Ovary (tissue), 9 donors: Measurements from ENCODE around the gene RBM15. TPM values are rescaled to one million over a fixed set of nuclear protein-coding genes. Genes with fewer than 3 reads are reported as not detected.

Source experiments
- DNase-seq, 5 donors: peaks; one replicate each; pipeline ENCODE4 v3.0.0-alpha.2; 2019 to 2020
- H3K27ac ChIP-seq, 2 donors: fragments of 200-600 bp; one replicate each; pipeline versions ENCODE4 v1.5.1 to v1.8.0; 2019 to 2022
- H3K27me3 ChIP-seq: fragments of 200-600 bp; one replicate; pipeline ENCODE4 v1.8.0; 2022
- H3K36me3 ChIP-seq: fragments of 200-600 bp; sonication (generic); one replicate; pipeline ENCODE4 v1.5.1; 2019
- H3K4me1 ChIP-seq: one replicate; pipeline ENCODE4 v1.8.1; 2013; ENCODE audit warnings: mild to moderate bottlenecking, moderate library complexity; ENCODE audit not compliant: insufficient read depth
- H3K4me3 ChIP-seq: fragments of 200-600 bp; sonication (generic); one replicate; pipeline ENCODE4 v1.5.1; 2017
- H3K9me3 ChIP-seq, 2 donors: fragments of 200-600 bp in 1 of 2; sonication (generic) in 1 of 2; one replicate each; pipeline versions ENCODE4 v1.5.1 to v1.8.1; 2013 to 2019; ENCODE audit warnings: mild to moderate bottlenecking in 1 of 2, moderate library complexity in 1 of 2
- CTCF ChIP-seq, 3 donors: fragments of 450-650 bp in 2 of 3; fragments of 200-600 bp in 1 of 3; IDR thresholded peaks; one replicate each; pipeline versions ENCODE4 v1.5.1 to v1.8.0; 2016 to 2022; ENCODE audit warnings: antibody characterized with exemption in 3 of 3, mild to moderate bottlenecking in 1 of 3
- EP300 ChIP-seq: sonication (generic); formaldehyde crosslinking; IDR thresholded peaks from one replicate; pipeline ENCODE4 v1.6.1; 2017; ENCODE audit warnings: antibody characterized with exemption
- POLR2A ChIP-seq: fragments of 450-650 bp; IDR thresholded peaks from one replicate; pipeline ENCODE4 v1.6.1; 2017; ENCODE audit warnings: antibody characterized with exemption, mild to moderate bottlenecking, moderate library complexity
- WGBS, 3 donors: extraction: QIAGEN DNeasy Blood & Tissue Kit in 1 of 3; methylation state at CpG; one replicate each; pipeline versions ENCODE4 v1.1.5 to v1.1.7; 2013 to 2017; 5-methylcytosine and 5-hydroxymethylcytosine counted together
- intact Hi-C, 4 donors: fragments of 100-400 bp; cut with DNase I; formaldehyde crosslinking; loops; one replicate each; pipeline versions ENCODE4 v1.11.0 to v1.15.1; 2022 to 2023
- polyA plus RNA-seq, 2 donors: library from polyadenylated mRNA; stranded (reverse); fragments of 200-250 nt in 1 of 2; fragments of 350-450 nt in 1 of 2; fragmentation: Illumina TruSeq in 1 of 2; extraction: RNeasy Lipid Tissue Mini Kit (QIAGEN cat#74804) in 1 of 2; gene quantifications; one replicate each; pipeline ENCODE4 v1.2.3, GENCODE V29; 2013 to 2014
- total RNA-seq, 7 donors: library from RNA; depleted of rRNA in 2 of 7; stranded (reverse); fragments of >200 nt in 2 of 7; fragmentation: NEBNext Ultra II Directional in 3 of 7; extraction: Animal tissue kit (Norgen Biotek cat#: 25700) in 3 of 7; gene quantifications; one replicate each; pipeline versions ENCODE4 v1.1.0 to v1.2.4, GENCODE V29; 2016 to 2023
- donor health status: DM: no; HTN: no; CAD: no; lungs with moderate emphysema.
- donor health status: DM: no; HTN: no; CAD: no.
- donor health status: Bipolar disorder and iron deficiency.
- donor health status: DM: yes; HTN: yes; CAD: no.
- donor health status: DM: no; HTN: no; CAD: no.
- donor health status: DM: yes; HTN: yes; CAD: no.

RBM15 gene
- total and polyA plus RNA-seq, 9 donors, result 3.4 to 28.7 (median 25.1) TPM

DNA sequence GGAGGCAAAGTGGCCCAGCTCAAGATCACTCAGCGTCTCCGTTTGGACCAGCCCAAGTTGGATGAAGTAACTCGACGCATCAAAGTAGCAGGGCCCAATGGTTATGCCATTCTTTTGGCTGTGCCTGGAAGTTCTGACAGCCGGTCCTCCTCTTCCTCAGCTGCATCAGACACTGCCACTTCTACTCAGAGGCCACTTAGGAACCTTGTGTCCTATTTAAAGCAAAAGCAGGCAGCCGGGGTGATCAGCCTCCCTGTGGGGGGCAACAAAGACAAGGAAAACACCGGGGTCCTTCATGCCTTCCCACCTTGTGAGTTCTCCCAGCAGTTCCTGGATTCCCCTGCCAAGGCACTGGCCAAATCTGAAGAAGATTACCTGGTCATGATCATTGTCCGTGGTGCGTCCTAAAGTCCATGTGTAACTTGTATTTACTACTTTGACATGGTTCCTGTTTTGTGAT is 2.7 kb downstream of the RBM15 start:
- Histone ChIP-seq H3K4me3 (no peak overlapping the region), H3K36me3 (no peaks in the 10 kb centered on the region), H3K4me1 (peaks cover 13% of the 10 kb centered on the region), H3K27me3 (no peaks in the 10 kb centered on the region), H3K9me3 (no peaks in the 10 kb centered on the region), H3K27ac (no peak overlapping the region)
- DNase-seq, result no peak
- TF ChIP-seq CTCF (IDR thresholded peaks at IDR 0.05) (no peak), POLR2A (no peak), EP300 (no peak)
- intact Hi-C loops, result loop anchor here in 1 of 4 donors (10.0 kb wide), 1 partner anchor 53 kb away; the partner anchor contains the start of gene SLC16A4
- WGBS, 3 donors, result 58 to 64% (median 60%) methylated on average over 9 of the region's 9 CpGs

- Histone ChIP-seq H3K27me3 (no peaks in the 10 kb centered on the region), H3K36me3 (no peaks in the 10 kb centered on the region), H3K4me1 (peaks cover 15% of the 10 kb centered on the region), H3K27ac (no peak overlapping the region), H3K9me3 (no peaks in the 10 kb centered on the region), H3K4me3 (no peak overlapping the region)
- DNase-seq, result no peak
- intact Hi-C loops, result loop anchor here in 1 of 4 donors (10.0 kb wide), 1 partner anchor 52 kb away; the partner anchor contains the start of gene SLC16A4
- TF ChIP-seq CTCF (IDR thresholded peaks at IDR 0.05) (no peak), POLR2A (no peak), EP300 (no peak)
- 45 to 68% (median 65%) methylated on average over 2 of the region's 2 CpGs for WGBS, 3 donors
These were observed 4.1 kb downstream of the RBM15 start for GRCh38 chr1:110343249-110343648.

- DNase-seq, result no peak
- H3K4me1 ChIP-seq, result peaks cover 15% of the 10 kb centered on the region
- H3K27me3 ChIP-seq, result no peaks in the 10 kb centered on the region
- no peaks in the 10 kb centered on the region for H3K9me3 ChIP-seq
- 81 to 85% (median 82%) methylated on average over 3 of the region's 3 CpGs for WGBS, 3 donors
- no peak overlapping the region for H3K27ac ChIP-seq
- intact Hi-C loops, result loop anchor here in 1 of 4 donors (10.0 kb wide), 1 partner anchor 51 kb away; the partner anchor contains the start of gene SLC16A4
- H3K36me3 ChIP-seq, result no peaks in the 10 kb centered on the region
- H3K4me3 ChIP-seq, result no peak overlapping the region
- TF ChIP-seq POLR2A, result no peak
These were observed 5.0 kb downstream of the RBM15 start for GRCh38 chr1:110344152-110344551.

- no peak for TF ChIP-seq POLR2A
- TF ChIP-seq CTCF (IDR thresholded peaks at IDR 0.05), result no peak
- TF ChIP-seq EP300, result no peak
- intact Hi-C loops, result loop anchor here in 1 of 4 donors (10.0 kb wide), 1 partner anchor 49 kb away; the partner anchor contains the start of gene SLC16A4
- H3K9me3 ChIP-seq, result no peaks in the 10 kb centered on the region
- H3K27ac ChIP-seq, result no peak overlapping the region
- no peaks in the 10 kb centered on the region for H3K27me3 ChIP-seq
- H3K4me3 ChIP-seq, result no peak overlapping the region
- peaks cover 17% of the 10 kb centered on the region for H3K4me1 ChIP-seq
- no peaks in the 10 kb centered on the region for H3K36me3 ChIP-seq
- WGBS, 3 donors, result 77 to 83% (median 79%) methylated on average over 3 of the region's 3 CpGs
- DNase-seq, result no peak
These were observed 6.3 kb downstream of the RBM15 start for GRCh38 chr1:110345480-110345879.

DNA sequence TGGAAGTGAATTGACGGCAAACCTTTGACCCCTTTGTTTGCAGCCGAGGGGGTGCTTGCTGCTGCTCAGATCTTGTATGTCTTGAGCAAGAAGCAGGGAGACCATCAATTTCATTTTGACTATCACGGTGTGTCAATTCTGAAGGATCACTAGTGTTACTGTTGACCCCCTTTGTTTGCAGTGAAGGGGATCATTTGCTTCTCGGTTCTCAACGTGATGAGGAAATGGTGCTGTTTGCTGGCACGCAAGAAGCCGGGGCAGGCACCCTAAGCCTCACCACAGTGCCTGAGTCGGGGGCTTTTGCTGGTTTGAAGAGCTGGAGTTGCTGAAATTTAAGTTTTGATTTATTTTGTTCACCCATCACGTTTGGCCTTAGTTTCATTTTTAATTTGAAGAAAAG is 7.5 kb downstream of the RBM15 start:
- Histone ChIP-seq H3K4me1 (peaks cover 11% of the 10 kb centered on the region), H3K27ac (no peak overlapping the region), H3K36me3 (no peaks in the 10 kb centered on the region), H3K27me3 (no peaks in the 10 kb centered on the region), H3K4me3 (no peak overlapping the region), H3K9me3 (no peaks in the 10 kb centered on the region)
- 63 to 66% (median 64%) methylated on average over 9 of the region's 9 CpGs for WGBS, 3 donors
- TF ChIP-seq CTCF (IDR thresholded peaks at IDR 0.05), result no peak
- no peak for TF ChIP-seq POLR2A
- TF ChIP-seq EP300, result no peak
- intact Hi-C loops, result loop anchor here in 1 of 4 donors (10.0 kb wide), 1 partner anchor 48 kb away; the partner anchor contains the start of gene SLC16A4
- no peak for DNase-seq
